ENCODE data around the gene PCDHGA4.
"Not testable (repeated sequence)": the region's sequence is repeated elsewhere in the genome, so short reads cannot be mapped to it uniquely, and the experiment has no call there.

Gene PCDHGA4

DNA sequence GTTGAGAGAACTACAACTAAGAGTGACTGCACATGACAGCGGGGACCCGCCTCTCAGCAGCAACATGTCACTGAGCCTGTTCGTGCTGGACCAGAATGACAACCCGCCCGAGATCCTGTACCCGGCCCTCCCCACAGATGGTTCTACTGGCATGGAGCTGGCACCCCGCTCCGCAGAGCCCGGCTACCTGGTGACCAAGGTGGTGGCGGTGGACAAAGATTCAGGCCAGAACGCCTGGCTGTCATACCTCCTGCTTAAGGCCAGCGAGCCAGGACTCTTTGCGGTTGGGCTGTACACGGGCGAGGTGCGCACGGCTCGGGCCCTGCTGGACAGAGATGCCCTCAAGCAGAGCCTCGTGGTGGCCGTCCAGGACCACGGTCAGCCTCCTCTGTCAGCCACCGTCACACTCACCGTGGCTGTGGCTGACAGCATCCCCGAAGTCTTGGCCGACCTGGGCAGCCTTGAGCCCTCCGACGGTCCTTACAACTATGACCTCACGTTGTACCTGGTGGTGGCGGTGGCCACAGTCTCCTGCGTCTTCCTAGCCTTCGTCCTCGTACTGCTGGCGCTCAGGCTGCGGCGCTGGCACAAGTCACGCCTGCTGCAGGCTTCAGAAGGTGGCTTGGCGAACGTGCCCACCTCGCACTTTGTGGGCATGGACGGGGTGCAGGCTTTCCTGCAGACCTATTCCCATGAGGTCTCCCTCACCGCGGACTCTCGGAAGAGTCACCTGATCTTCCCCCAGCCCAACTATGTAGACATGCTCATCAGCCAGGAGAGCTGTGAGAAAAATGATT is 29.8 kb downstream of the PCDHGA4 start:
- FAIRE-seq: no peak

DNA sequence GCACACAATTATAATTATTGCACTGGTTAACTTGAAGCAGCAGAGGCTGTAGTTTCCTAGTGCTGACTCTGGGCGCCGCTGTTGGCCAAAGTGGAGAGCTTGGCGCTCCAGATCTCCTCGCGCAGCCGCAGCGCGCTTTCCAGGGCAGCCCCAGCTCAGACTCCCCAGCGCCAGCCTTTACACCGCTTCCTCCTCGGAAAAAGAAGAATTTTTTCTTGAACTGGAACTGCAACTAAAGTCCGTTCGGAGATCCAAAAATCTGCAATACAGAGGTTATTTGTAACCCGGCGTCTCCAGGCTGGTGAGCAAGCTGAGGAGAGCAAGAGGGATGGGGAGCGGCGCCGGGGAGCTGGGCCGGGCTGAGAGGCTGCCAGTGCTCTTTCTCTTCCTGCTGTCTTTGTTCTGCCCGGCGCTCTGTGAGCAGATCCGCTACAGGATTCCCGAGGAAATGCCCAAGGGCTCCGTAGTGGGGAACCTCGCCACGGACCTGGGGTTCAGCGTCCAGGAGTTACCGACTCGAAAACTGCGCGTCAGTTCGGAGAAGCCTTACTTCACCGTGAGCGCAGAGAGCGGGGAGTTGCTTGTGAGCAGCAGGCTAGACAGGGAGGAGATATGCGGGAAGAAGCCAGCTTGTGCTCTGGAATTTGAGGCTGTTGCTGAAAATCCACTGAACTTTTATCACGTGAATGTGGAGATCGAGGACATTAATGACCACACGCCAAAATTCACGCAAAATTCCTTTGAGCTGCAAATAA is 32.9 kb downstream of the PCDHGA4 start, which contains the start of gene PCDHGB4:
PCDHGB4 (plus strand) TSS at position 142 of the 755 bp plus-strand sequence; CDS start at position 329, 187 bp downstream.
- FAIRE-seq: not testable (repeated sequence)

DNA sequence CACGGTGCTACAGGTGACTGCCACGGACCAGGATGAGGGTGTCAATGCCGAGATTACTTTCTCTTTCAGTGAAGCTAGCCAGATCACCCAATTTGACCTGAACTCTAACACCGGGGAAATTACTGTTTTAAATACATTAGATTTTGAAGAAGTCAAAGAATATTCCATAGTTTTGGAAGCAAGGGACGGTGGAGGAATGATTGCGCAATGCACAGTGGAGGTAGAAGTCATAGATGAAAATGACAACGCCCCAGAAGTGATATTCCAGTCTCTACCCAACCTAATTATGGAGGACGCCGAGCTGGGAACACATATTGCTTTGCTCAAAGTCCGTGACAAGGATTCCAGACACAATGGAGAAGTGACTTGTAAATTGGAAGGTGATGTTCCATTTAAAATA is 33.8 kb downstream of the PCDHGA4 start:
- no peak for FAIRE-seq

DNA sequence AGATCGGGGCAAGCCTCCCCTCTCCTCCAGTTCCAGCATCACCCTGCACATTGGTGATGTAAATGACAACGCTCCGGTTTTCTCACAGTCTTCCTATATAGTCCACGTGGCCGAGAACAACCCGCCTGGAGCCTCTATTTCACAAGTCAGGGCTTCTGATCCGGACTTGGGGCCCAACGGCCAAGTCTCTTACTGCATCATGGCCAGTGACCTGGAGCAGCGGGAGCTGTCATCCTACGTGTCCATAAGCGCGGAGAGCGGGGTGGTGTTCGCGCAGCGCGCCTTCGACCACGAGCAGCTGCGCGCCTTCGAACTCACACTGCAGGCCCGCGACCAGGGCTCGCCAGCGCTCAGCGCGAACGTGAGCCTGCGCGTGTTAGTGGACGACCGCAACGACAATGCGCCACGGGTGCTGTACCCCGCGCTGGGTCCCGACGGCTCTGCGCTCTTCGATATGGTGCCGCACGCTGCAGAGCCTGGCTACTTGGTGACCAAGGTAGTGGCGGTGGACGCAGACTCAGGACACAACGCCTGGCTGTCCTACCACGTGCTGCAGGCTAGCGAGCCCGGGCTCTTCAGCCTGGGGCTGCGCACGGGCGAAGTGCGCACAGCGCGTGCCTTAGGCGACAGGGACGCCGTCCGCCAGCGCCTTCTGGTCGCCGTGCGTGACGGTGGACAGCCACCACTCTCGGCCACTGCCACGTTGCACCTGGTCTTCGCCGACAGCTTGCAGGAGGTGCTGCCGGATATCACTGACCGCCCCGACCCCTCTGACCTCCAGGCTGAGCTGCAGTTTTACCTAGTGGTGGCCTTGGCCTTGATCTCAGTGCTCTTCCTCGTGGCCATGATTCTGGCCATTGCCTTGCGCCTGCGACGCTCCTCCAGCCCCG is 34.6 kb downstream of the PCDHGA4 start:
- no peak for FAIRE-seq

DNA sequence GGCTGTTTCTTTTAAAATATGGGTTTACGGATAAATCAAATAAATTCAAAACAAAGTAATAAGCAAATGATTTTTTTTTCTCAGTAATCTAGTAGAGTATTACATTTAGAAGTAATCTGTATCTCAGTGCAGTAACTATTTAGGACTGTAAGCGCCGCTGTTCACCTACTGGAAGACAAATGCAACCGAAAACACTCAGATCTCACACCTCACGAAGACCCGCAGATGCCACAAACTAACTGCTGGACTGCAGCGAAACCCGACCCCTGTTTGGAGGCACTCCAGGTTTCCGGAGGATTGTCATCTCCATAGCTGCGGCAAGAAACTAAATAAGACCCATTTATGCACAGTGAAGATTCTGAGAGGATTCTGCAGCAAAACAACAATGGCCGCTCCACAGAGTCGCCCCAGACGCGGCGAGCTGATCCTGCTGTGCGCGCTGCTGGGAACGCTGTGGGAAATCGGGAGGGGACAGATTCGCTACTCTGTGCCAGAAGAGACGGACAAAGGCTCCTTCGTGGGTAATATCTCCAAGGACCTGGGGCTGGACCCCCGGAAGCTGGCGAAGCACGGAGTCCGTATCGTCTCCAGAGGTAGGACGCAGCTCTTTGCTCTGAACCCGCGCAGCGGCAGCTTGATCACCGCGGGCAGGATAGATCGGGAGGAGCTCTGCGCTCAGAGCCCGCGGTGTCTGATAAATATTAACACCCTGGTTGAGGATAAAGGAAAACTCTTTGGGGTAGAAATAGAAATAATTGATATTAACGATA is 37.8 kb downstream of the PCDHGA4 start, which contains the start of gene PCDHGA8:
PCDHGA8 (plus strand) TSS at position 205 of the 770 bp plus-strand sequence; CDS start at position 386, 181 bp downstream.
- FAIRE-seq: no peak

DNA sequence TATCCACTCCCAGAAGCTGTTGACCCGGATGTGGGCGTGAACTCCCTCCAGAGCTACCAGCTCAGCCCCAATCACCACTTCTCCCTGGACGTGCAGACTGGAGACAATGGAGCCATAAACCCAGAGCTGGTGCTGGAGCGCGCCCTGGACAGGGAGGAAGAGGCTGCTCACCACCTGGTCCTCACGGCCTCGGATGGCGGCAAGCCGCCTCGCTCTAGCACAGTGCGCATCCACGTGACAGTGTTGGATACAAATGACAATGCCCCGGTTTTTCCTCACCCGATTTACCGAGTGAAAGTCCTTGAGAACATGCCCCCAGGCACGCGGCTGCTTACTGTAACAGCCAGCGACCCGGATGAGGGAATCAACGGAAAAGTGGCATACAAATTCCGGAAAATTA is 38.4 kb downstream of the PCDHGA4 start:
- FAIRE-seq: no peak

DNA sequence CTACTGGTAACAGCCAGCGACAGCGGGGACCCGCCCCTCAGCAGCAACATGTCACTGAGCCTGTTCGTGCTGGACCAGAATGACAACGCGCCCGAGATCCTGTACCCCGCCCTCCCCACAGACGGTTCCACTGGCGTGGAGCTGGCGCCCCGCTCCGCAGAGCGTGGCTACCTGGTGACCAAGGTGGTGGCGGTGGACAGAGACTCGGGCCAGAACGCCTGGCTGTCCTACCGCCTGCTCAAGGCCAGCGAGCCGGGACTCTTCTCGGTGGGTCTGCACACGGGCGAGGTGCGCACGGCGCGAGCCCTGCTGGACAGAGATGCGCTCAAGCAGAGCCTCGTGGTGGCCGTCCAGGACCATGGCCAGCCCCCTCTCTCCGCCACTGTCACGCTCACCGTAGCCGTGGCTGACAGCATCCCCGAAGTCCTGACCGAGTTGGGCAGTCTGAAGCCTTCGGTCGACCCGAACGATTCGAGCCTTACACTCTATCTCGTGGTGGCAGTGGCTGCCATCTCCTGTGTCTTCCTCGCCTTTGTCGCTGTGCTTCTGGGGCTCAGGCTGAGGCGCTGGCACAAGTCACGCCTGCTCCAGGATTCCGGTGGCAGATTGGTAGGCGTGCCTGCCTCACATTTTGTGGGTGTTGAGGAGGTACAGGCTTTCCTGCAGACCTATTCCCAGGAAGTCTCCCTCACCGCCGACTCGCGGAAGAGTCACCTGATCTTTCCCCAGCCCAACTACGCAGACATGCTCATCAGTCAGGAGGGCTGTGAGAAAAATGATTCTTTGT is 39.8 kb downstream of the PCDHGA4 start:
- FAIRE-seq: not testable (repeated sequence)

DNA sequence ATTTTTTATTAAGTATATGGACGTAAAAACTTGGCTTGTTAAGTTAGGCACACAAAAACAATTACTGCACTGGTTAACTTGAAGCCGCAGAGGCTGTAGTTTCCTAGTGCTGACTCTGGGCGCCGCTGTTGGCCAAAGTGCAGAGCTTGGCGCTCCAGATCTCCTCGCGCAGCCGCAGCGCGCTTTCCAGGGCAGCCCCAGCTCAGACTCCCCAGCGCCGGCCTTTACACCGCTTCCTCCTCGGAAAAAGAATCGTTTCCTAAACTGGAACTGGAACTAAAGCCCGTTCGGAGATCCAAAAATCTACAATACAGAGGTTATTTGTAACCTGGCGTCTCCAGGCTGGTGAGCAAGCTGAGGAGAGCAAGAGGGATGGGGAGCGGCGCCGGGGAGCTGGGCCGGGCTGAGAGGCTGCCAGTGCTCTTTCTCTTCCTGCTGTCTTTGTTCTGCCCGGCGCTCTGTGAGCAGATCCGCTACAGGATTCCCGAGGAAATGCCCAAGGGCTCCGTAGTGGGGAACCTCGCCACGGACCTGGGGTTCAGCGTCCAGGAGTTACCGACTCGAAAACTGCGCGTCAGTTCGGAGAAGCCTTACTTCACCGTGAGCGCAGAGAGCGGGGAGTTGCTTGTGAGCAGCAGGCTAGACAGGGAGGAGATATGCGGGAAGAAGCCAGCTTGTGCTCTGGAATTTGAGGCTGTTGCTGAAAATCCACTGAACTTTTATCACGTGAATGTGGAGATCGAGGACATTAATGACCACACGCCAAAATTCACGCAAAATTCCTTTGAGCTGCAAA is 43.1 kb downstream of the PCDHGA4 start, which contains the start of gene PCDHGB5:
PCDHGB5 (plus strand) TSS at position 192 of the 796 bp plus-strand sequence; CDS start at position 373, 181 bp downstream.
- not testable (repeated sequence) for FAIRE-seq

DNA sequence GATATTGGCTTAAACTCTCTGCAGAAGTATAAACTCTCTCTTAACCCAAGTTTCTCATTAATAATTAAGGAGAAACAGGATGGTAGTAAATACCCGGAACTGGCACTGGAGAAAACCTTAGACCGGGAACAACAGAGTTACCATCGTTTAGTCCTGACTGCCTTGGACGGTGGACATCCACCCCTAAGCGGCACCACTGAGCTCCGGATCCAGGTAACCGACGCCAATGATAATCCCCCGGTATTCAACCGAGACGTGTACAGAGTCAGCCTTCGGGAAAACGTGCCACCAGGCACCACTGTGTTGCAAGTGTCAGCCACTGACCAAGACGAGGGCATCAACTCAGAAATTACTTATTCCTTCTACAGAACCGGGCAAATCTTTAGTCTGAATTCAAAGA is 43.8 kb downstream of the PCDHGA4 start:
- no peak for FAIRE-seq

DNA sequence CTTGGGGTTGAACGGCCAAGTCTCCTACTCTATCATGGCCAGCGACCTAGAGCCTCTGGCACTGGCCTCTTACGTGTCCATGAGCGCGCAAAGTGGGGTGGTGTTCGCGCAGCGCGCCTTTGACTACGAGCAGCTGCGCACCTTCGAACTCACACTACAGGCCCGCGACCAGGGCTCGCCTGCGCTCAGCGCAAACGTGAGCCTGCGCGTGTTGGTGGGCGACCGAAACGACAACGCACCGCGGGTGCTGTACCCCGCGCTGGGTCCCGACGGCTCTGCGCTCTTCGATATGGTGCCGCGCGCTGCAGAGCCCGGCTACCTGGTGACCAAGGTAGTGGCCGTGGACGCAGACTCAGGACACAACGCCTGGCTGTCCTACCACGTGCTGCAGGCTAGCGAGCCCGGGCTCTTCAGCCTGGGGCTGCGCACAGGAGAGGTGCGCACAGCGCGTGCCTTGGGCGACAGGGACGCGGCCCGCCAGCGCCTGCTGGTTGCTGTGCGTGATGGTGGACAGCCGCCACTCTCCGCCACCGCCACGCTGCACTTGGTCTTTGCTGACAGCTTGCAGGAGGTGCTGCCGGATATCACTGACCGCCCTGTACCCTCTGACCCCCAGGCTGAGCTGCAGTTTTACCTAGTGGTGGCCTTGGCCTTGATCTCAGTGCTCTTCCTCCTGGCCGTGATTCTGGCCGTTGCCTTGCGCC is 44.9 kb downstream of the PCDHGA4 start:
- FAIRE-seq: no peak

DNA sequence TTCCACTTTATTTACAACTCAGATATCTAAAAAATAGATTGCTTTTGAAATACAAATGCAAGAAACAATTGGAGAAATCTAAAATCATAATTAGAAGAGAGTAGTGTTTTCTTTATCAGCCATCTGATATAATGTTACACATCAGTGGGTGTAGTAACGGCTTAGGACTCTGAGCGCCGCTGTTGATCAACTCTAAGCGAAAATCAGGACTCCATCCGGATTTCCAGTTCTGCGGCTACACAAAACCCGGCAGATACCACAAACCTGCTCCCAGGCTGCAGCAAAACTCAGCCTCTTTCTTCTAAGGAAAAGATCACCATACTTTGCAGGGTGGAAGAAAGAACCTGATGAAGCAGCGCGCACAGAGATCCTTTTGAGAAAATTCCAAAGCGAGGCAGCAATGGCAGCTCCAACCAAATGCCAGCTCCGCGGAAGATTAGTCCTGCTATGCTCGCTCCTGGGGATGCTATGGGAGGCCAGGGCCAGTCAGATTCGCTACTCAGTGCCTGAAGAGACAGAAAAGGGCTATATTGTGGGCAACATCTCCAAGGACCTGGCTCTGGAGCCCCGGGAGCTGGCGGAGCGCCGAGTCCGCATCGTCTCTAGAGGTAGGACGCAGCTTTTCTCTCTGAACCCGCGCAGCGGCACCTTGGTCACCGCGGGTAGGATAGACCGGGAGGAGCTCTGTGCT is 47.9 kb downstream of the PCDHGA4 start, which contains the start of gene PCDHGA9:
PCDHGA9 (plus strand) TSS at position 226 of the 691 bp plus-strand sequence; CDS start at position 401, 175 bp downstream.
- FAIRE-seq: no peak

DNA sequence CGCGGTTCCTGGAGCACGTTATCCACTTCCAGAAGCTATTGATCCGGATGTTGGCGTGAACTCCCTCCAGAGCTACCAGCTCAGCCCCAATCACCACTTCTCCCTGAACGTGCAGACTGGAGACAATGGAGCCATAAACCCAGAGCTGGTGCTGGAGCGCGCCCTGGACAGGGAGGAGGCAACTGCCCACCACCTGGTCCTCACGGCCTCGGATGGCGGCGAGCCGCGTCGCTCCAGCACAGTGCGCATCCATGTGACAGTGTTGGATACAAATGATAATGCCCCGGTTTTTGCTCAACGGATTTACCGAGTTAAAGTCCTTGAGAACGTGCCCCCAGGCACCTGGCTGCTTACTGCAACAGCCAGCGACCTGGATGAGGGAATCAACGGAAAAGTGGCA is 48.6 kb downstream of the PCDHGA4 start:
- FAIRE-seq: no peak

Data from islet of Langerhans (tissue), 1 donor.